HCT116 (cell line): ENCODE results near the gene GYPC. TPM values are rescaled to one million over a fixed set of nuclear protein-coding genes. Genes with fewer than 3 reads are reported as not detected.

Experiments used
- ATAC-seq: fragments of 200-7000 bp; cut with Tn5 transposase; 2 replicates; pipeline ENCODE4 v1.9.1; 2020; ENCODE audit warnings: mild to moderate bottlenecking, moderate library complexity
- BruUV-seq: library from RNA; stranded (reverse); fragments of 400-500 nt; replicated peaks from 2 replicates; lab custom pipeline; 2021; lab: Mats Ljungman, UMichigan
- CTCF ChIA-PET: fragments of 300-600 bp; sonication (Branson Sonifier 250); formaldehyde crosslinking; loops from one replicate; lab custom pipeline; 2021; ENCODE audit warnings: antibody characterized with exemption; lab: Charles Lee
- POLR2A ChIA-PET: fragments of 300-600, 350-600 bp; sonication (Branson Sonifier 250); formaldehyde crosslinking; loops from one replicate; lab custom pipeline; 2021; ENCODE audit warnings: antibody characterized with exemption; lab: Charles Lee
- RAD21 ChIA-PET, 2 experiments: fragments of 300-600 bp; sonication (Branson Sonifier 250); formaldehyde crosslinking; loops; one replicate each; lab custom pipeline; 2023; ENCODE audit warnings: low total read pairs in 2 of 2; ENCODE audit not compliant: uncharacterized antibody in 2 of 2, unreplicated experiment in 2 of 2, low non-redundant PET in 1 of 2; lab: Charles Lee
- DNase-seq: peaks from one replicate; pipeline ENCODE4 v3.0.0-alpha.2; 2010; ENCODE audit warnings: low read depth, low spot score
- H2AFZ ChIP-seq: fragments of 200-600 bp; shearing (Covaris generic), sonication (generic); 2 replicates; pipeline ENCODE4 v1.6.1; 2017; ENCODE audit warnings: low read depth, mixed run types, mixed read lengths, antibody characterized with exemption, low read length; ENCODE audit not compliant: poor library complexity, severe bottlenecking
- H3K27ac ChIP-seq: 2 replicates; pipeline ENCODE4 v1.5.1; 2012; ENCODE audit warnings: low read depth, low read length
- H3K27me3 ChIP-seq: fragments of 200-600 bp; sonication (generic); 2 replicates; pipeline ENCODE4 v1.6.1; 2016; ENCODE audit warnings: mixed run types, low read length, mixed read lengths; ENCODE audit not compliant: insufficient read depth
- H3K36me3 ChIP-seq, 2 experiments: fragments of 200-500 bp in 1 of 2; fragments of 200-600 bp in 1 of 2; sonication (Bioruptor generic) in 1 of 2; sonication (generic) in 1 of 2; 2 replicates each; pipeline versions ENCODE4 v1.5.1 to v1.6.1; 2014 to 2016; ENCODE audit warnings: low read length in 2 of 2, inconsistent platforms in 1 of 2, mixed read lengths in 1 of 2, mixed run types in 1 of 2; ENCODE audit not compliant: insufficient read depth in 2 of 2, control insufficient read depth in 1 of 2
- H3K4me1 ChIP-seq, 2 experiments: fragments of 200-600 bp in 1 of 2; sonication (generic) in 1 of 2; 2 replicates each; pipeline versions ENCODE4 v1.5.1 to v1.6.1; 2012 to 2017; ENCODE audit warnings: low read length in 2 of 2, inconsistent platforms in 1 of 2, mild to moderate bottlenecking in 1 of 2, mixed read lengths in 1 of 2, mixed run types in 1 of 2, moderate library complexity in 1 of 2; ENCODE audit not compliant: insufficient read depth in 2 of 2, control insufficient read depth in 1 of 2
- H3K4me2 ChIP-seq: fragments of 200-600 bp; sonication (generic); 2 replicates; pipeline ENCODE4 v1.6.1; 2017; ENCODE audit warnings: mixed run types, low read length, mixed read lengths
- H3K4me3 ChIP-seq, 2 experiments: fragments of 200-600 bp in 1 of 2; sonication (generic) in 1 of 2; replicated peaks in 1 of 2; 2 replicates each; pipeline ENCODE4 v1.5.1; 2011 to 2016; ENCODE audit warnings: low read length in 2 of 2, control low read depth in 1 of 2, low read depth in 1 of 2, mild to moderate bottlenecking in 1 of 2, mixed read lengths in 1 of 2, mixed run types in 1 of 2
- H3K79me2 ChIP-seq: fragments of 200-600 bp; sonication (generic); 2 replicates; pipeline ENCODE4 v1.6.1; 2017; ENCODE audit warnings: mild to moderate bottlenecking, mixed run types, low read length, moderate library complexity, mixed read lengths; ENCODE audit not compliant: insufficient read depth
- H3K9ac ChIP-seq: fragments of 200-600 bp; sonication (generic); 2 replicates; pipeline ENCODE4 v1.6.1; 2016; ENCODE audit warnings: low read length, mixed read lengths
- H3K9me2 ChIP-seq: fragments of 200-600 bp; sonication (generic), shearing (Covaris generic); 2 replicates; pipeline ENCODE4 v1.6.1; 2017; ENCODE audit warnings: mixed run types, mild to moderate bottlenecking, moderate library complexity; ENCODE audit not compliant: insufficient read depth
- H3K9me3 ChIP-seq, 2 experiments: fragments of 200-500 bp in 1 of 2; fragments of 200-600 bp in 1 of 2; sonication (Bioruptor generic) in 1 of 2; sonication (generic) in 1 of 2; 2 replicates each; pipeline ENCODE4 v1.6.1; 2014 to 2017; ENCODE audit warnings: low read length in 2 of 2, mixed read lengths in 2 of 2, inconsistent platforms in 1 of 2, low read depth in 1 of 2, mild to moderate bottlenecking in 1 of 2, mixed run types in 1 of 2, moderate library complexity in 1 of 2; ENCODE audit not compliant: control insufficient read depth in 1 of 2, insufficient read depth in 1 of 2
- H4K20me1 ChIP-seq: fragments of 200-600 bp; sonication (generic), shearing (Covaris generic); 2 replicates; pipeline ENCODE4 v1.6.1; 2017; ENCODE audit warnings: mixed run types, mild to moderate bottlenecking, moderate library complexity; ENCODE audit not compliant: insufficient read depth
- CBX3 ChIP-seq: IDR thresholded peaks from 2 replicates; pipeline ENCODE4 v1.6.1; 2012; ENCODE audit warnings: low read depth
- EGR1 ChIP-seq: IDR thresholded peaks from 2 replicates; pipeline ENCODE4 v1.6.1; 2012; ENCODE audit warnings: low read depth
- ELF1 ChIP-seq: IDR thresholded peaks from 2 replicates; pipeline ENCODE4 v1.6.1; 2012; ENCODE audit warnings: low read depth, borderline replicate concordance
- EZH2 ChIP-seq: fragments of 200-600 bp; sonication (generic); IDR thresholded peaks from 2 replicates; pipeline ENCODE4 v1.6.1; 2017; ENCODE audit warnings: antibody characterized with exemption, mixed run types
- EZH2phosphoT487 ChIP-seq: fragments of 200-600 bp; IDR thresholded peaks from 2 replicates; pipeline ENCODE4 v1.6.1; 2018; ENCODE audit warnings: antibody characterized with exemption, borderline replicate concordance
- SIN3A ChIP-seq: IDR thresholded peaks from 2 replicates; pipeline ENCODE4 v1.6.1; 2012; ENCODE audit warnings: low read depth
- SP1 ChIP-seq: IDR thresholded peaks from 2 replicates; pipeline ENCODE4 v1.6.1; 2012; ENCODE audit warnings: low read depth
- SRF ChIP-seq: IDR thresholded peaks from 2 replicates; pipeline ENCODE4 v1.6.1; 2012; ENCODE audit warnings: low read depth
- TCF7L2 ChIP-seq: IDR thresholded peaks from 2 replicates; pipeline ENCODE4 v1.7.0; 2011; ENCODE audit warnings: borderline replicate concordance, inconsistent platforms; ENCODE audit not compliant: insufficient read depth, insufficient read length; ENCODE audit errors: extremely low read depth
- YY1 ChIP-seq: IDR thresholded peaks from 2 replicates; pipeline ENCODE4 v1.6.1; 2011; ENCODE audit warnings: low read length, low read depth, moderate library complexity, mild to moderate bottlenecking; ENCODE audit not compliant: insufficient replicate concordance; ENCODE audit errors: extremely low read depth
- intact Hi-C: fragments of 100-400 bp; cut with micrococcal nuclease; formaldehyde crosslinking; loops from 2 replicates; pipeline ENCODE4 v1.10.0; 2022
- total RNA-seq: library from RNA; stranded (reverse); gene quantifications from one replicate; pipeline ENCODE4 v1.2.1, GENCODE V29; 2021; ENCODE audit not compliant: unreplicated experiment
- TF ChIP-seq, protein P1 (sequence below): IDR thresholded peaks from 2 replicates; pipeline ENCODE4 v1.6.1; 2012
- TF ChIP-seq, protein P2 (sequence below): IDR thresholded peaks from 2 replicates; pipeline ENCODE4 v1.6.1; 2012; ENCODE audit warnings: low read depth
- TF ChIP-seq, protein P3 (sequence below), 3 experiments: fragments of 200-600 bp in 1 of 3; sonication (generic) in 1 of 3; IDR thresholded peaks in 2 of 3; conservative IDR thresholded peaks in 1 of 3; 2 replicates each; pipeline ENCODE4 v1.5.1; 2012 to 2017; ENCODE audit warnings: low read depth in 2 of 3, low read length in 2 of 3, antibody characterized with exemption in 1 of 3, borderline replicate concordance in 1 of 3, control low read depth in 1 of 3, mild to moderate bottlenecking in 1 of 3, mixed read lengths in 1 of 3, mixed run types in 1 of 3, moderate library complexity in 1 of 3; ENCODE audit not compliant: insufficient read depth in 1 of 3
- TF ChIP-seq, protein P4 (sequence below): IDR thresholded peaks from 2 replicates; pipeline ENCODE4 v1.6.1; 2012

The GYPC gene
- total RNA-seq, 1 experiment from 2014 or later, result 0.66 TPM

DNA sequence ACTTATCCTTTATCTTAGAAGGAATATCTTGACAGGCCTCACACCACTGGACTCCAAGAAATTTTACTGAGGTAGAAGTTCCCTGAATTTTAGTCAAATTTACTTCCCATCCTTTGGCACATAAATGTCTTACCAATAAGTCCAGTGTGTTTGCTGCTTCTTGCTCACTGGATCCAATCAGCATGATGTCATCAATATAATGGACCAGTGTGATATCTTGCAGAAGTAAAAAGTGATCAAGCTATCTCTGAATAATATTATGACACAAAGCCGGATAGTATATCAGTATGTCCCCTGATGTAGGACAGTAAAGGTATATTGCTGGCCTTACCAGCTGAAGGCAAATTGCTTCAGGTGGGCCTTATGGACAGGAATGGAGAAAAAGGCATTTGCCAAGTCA lies 6.9 kb upstream of the GYPC start:
- no peak overlapping the region for H3K9ac ChIP-seq
- peaks cover 11% of the 10 kb centered on the region; the same call in 1 of the 2 replicates for H3K27me3 ChIP-seq
- H3K9me3 ChIP-seq, result no peaks in the 10 kb centered on the region
- H3K4me2 ChIP-seq, result no peak overlapping the region
- no peak overlapping the region for H3K27ac ChIP-seq
- H3K4me3 ChIP-seq, result no peak overlapping the region
- ATAC-seq, result no peak
- H3K9me2 ChIP-seq, result no peaks in the 10 kb centered on the region
- H2AFZ ChIP-seq, result no peak overlapping the region
- intact Hi-C loops, result no loop called here
- no peak for DNase-seq
- TF ChIP-seq CBX3 (no peak), ELF1 (no peak), YY1 (no peak), SRF (no peak), EZH2phosphoT487 (no peak), SP1 (no peak), EZH2 (no peak), SIN3A (no peak), EGR1 (no peak), TCF7L2 (no peak)
- TF ChIP-seq, protein P1, sequence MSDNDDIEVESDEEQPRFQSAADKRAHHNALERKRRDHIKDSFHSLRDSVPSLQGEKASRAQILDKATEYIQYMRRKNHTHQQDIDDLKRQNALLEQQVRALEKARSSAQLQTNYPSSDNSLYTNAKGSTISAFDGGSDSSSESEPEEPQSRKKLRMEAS, result no peak
- TF ChIP-seq, protein P2, sequence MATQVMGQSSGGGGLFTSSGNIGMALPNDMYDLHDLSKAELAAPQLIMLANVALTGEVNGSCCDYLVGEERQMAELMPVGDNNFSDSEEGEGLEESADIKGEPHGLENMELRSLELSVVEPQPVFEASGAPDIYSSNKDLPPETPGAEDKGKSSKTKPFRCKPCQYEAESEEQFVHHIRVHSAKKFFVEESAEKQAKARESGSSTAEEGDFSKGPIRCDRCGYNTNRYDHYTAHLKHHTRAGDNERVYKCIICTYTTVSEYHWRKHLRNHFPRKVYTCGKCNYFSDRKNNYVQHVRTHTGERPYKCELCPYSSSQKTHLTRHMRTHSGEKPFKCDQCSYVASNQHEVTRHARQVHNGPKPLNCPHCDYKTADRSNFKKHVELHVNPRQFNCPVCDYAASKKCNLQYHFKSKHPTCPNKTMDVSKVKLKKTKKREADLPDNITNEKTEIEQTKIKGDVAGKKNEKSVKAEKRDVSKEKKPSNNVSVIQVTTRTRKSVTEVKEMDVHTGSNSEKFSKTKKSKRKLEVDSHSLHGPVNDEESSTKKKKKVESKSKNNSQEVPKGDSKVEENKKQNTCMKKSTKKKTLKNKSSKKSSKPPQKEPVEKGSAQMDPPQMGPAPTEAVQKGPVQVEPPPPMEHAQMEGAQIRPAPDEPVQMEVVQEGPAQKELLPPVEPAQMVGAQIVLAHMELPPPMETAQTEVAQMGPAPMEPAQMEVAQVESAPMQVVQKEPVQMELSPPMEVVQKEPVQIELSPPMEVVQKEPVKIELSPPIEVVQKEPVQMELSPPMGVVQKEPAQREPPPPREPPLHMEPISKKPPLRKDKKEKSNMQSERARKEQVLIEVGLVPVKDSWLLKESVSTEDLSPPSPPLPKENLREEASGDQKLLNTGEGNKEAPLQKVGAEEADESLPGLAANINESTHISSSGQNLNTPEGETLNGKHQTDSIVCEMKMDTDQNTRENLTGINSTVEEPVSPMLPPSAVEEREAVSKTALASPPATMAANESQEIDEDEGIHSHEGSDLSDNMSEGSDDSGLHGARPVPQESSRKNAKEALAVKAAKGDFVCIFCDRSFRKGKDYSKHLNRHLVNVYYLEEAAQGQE, result no peak
- TF ChIP-seq, protein P3, sequence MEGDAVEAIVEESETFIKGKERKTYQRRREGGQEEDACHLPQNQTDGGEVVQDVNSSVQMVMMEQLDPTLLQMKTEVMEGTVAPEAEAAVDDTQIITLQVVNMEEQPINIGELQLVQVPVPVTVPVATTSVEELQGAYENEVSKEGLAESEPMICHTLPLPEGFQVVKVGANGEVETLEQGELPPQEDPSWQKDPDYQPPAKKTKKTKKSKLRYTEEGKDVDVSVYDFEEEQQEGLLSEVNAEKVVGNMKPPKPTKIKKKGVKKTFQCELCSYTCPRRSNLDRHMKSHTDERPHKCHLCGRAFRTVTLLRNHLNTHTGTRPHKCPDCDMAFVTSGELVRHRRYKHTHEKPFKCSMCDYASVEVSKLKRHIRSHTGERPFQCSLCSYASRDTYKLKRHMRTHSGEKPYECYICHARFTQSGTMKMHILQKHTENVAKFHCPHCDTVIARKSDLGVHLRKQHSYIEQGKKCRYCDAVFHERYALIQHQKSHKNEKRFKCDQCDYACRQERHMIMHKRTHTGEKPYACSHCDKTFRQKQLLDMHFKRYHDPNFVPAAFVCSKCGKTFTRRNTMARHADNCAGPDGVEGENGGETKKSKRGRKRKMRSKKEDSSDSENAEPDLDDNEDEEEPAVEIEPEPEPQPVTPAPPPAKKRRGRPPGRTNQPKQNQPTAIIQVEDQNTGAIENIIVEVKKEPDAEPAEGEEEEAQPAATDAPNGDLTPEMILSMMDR (IDR thresholded peaks at IDR 0.05 in 2 of 3, conservative IDR thresholded peaks at IDR 0.05 in 1 of 3; ENCODE audit: borderline replicate concordance in 1 of 3, insufficient read depth in 1 of 3, low read depth in 2 of 3, low read length in 2 of 3), result no peak
- TF ChIP-seq, protein P4, sequence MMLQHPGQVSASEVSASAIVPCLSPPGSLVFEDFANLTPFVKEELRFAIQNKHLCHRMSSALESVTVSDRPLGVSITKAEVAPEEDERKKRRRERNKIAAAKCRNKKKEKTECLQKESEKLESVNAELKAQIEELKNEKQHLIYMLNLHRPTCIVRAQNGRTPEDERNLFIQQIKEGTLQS, result no peak
- H4K20me1 ChIP-seq, result no peaks in the 10 kb centered on the region
- no peaks in the 10 kb centered on the region for H3K36me3 ChIP-seq
- POLR2A ChIA-PET, result no interaction called here
- BruUV-seq, result no TSS peak
- CTCF ChIA-PET, result no interaction called here
- RAD21 ChIA-PET, result no interaction called here
- no peaks in the 10 kb centered on the region for H3K79me2 ChIP-seq
- no peaks in the 10 kb centered on the region for H3K4me1 ChIP-seq
